Measurements from ENCODE around the gene ZNF524.
"Not testable (repeated sequence)": the region's sequence is repeated elsewhere in the genome, so short reads cannot be mapped to it uniquely, and the experiment has no call there.

The ZNF524 gene

DNA sequence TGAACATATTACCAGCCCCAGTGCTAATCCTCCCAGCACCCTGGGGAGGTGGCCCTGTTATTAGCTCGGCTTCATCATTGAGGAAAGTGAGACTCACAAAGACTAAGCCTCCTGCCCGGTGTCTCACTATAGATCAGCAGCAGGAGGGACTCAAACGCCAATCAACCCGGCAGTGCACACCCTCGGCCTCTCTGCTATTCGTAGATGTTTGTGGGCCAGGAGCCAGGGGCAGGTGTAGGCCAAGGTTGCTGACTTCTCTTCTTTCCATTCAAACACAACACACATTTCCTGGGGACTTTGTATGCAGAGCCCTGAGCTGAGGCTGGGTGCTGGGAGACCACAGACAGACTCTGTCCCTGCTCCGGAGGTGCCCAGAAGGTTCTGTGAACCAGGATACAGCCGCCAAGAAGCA, 45.3 kb upstream of the ZNF524 start:
- H3K4me3 ChIP-seq (ENCODE audit: low read depth, low read length) = no peak overlapping the region
- TF ChIP-seq CTCF (IDR thresholded peaks at IDR 0.05; ENCODE audit: borderline replicate concordance, insufficient read depth, low read depth, low read length) = no peak

DNA sequence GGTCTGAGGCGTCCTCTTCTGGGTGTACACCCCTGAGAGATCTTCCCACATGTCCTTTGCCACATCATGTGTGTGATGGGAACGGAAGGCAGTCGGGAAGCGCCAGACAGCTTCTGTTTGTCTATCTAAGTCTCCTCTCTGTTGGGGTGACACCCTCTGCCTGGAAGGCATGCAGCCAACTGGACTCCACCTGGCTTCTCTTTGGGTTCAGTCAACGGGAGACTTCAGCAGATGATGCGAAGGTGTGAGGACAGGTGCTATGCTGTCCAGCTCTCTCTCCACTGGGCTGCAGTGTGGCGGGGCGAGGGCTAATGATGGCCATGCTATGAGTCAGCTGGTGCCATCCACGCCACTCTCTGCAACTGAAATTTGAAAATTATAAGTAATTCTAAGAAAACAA, 40.4 kb upstream of the ZNF524 start:
- H3K4me3 ChIP-seq (ENCODE audit: low read depth, low read length) = no peak overlapping the region
- TF ChIP-seq CTCF (IDR thresholded peaks at IDR 0.05; ENCODE audit: borderline replicate concordance, insufficient read depth, low read depth, low read length) = no peak

DNA sequence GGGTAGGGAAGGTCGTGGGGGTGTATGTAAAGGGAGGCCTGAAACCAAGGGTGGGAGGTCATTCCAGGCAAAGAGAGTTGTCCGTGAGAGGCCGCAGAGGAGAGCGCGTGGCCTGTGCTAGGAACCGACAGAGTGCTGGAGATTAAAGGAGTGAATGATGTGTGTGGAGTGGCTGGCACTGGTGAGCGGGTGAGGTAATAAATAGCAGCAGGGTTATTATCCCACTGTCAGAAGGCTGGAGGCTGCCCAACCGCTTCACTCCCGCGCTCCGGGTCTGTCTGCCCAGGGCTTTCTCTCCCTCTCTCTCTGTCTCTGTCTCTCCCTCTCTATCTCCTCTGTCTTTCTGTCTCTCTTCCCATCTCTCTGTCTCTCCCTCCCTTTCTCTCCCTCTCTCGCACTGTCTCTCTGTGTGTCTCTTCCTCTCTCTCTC, 36.8 kb upstream of the ZNF524 start:
- no peak for TF ChIP-seq CTCF (IDR thresholded peaks at IDR 0.05; ENCODE audit: borderline replicate concordance, insufficient read depth, low read depth, low read length)

GRCh38 chr19:55566823-55567222, 33.3 kb upstream of the ZNF524 start:
- no peak overlapping the region for H3K4me3 ChIP-seq (ENCODE audit: low read depth, low read length)
- TF ChIP-seq CTCF (IDR thresholded peaks at IDR 0.05; ENCODE audit: borderline replicate concordance, insufficient read depth, low read depth, low read length) = no peak

More for the DNA sequence above, 36.8 kb upstream of the ZNF524 start:
- no peak overlapping the region for H3K4me3 ChIP-seq (ENCODE audit: low read depth, low read length)

DNA sequence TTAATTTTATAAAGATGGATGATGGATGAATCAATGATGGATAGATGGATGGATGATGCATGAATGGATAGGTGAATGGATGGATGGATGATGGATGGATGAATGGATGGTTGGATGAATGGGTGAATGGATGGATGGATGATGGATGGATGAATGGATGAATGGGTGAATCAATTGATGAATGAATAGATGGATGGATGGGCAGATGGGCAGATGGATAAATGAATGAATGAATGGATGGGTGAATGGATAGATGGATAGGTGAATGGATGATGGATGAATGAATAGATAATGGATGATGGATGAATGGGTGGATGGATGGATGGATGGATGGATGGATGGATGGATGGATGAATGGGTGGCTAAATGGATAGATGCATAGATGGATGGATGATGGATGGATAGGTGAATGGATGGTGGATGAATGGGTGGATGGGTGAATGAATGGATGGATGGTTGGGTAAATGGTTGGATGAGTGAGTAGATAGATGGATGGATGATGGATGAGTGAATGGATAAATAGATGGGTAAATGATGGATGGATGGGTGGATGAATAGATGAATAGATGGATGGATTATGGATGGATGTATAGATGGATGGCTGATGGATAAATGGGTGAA, 32.3 kb upstream of the ZNF524 start:
- H3K4me3 ChIP-seq (ENCODE audit: low read depth, low read length) = no peak overlapping the region
- TF ChIP-seq CTCF (IDR thresholded peaks at IDR 0.05; ENCODE audit: borderline replicate concordance, insufficient read depth, low read depth, low read length) = no peak

DNA sequence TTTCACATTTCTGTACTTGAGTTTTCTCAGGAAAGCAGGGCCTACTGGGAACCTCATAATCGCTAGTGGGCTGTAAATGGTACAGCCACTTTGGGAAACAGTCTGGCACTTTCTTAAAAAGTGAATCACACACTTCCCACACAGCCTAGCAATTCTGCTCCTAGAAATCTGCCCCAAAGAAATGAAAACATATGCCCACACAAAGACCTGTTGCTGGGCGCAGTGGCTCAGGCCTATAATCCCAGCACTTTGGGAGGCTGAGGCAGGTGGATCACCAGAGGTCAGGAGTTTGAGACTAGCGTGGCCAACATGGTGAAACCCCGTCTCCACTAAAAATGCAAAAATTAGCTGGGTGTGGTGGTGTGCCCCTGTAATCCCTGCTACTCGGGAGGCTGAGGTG, 30.6 kb upstream of the ZNF524 start:
- H3K4me3 ChIP-seq (ENCODE audit: low read depth, low read length) = not testable (repeated sequence)

- H3K4me3 ChIP-seq (ENCODE audit: low read depth, low read length) = not testable (repeated sequence)
Measured at GRCh38 chr19:55573929-55574328, 26.2 kb upstream of the ZNF524 start.

DNA sequence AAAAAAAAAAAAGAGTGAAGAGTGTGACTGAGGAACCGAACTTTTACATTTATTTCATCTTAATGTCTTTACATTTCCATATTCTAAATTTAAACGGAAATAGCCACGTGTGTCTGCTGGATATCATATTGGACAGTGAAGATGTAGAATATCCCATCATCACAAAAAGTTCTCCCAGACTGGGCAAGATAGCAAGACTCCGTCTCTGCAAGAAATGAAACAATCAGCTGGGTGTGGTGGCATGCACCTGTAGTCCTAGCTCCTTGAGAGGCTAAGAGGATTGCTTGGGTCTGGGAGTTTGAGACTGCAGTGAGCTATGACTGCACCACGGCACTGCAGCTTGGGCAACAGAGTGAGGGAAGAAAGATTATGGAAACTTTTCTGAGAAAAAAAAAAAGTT, 23.3 kb upstream of the ZNF524 start:
- no peak for TF ChIP-seq CTCF (IDR thresholded peaks at IDR 0.05; ENCODE audit: borderline replicate concordance, insufficient read depth, low read depth, low read length)
- H3K4me3 ChIP-seq (ENCODE audit: low read depth, low read length) = no peak overlapping the region

Data from GM12875 (cell line).